A673 (cell line): ENCODE measurements around the gene TBC1D24. TPM values are rescaled to one million over a fixed set of nuclear protein-coding genes. Genes with fewer than 3 reads are reported as not detected.

Source experiments
- BruUV-seq: library from RNA; stranded (reverse); fragments of 400-500 nt; replicated peaks from 2 replicates; lab custom pipeline; 2021; lab: Mats Ljungman, UMichigan
- CTCF ChIA-PET: fragments of 300-600 bp; sonication (Branson Sonifier 250); formaldehyde crosslinking; loops from one replicate; lab custom pipeline; 2022; ENCODE audit warnings: antibody characterized with exemption; lab: Charles Lee
- POLR2A ChIA-PET: fragments of 300-600 bp; sonication (Branson Sonifier 250); formaldehyde crosslinking; loops from one replicate; lab custom pipeline; 2022; ENCODE audit warnings: antibody characterized with exemption; ENCODE audit not compliant: low non-redundant PET; lab: Charles Lee
- DNase-seq: peaks from one replicate; pipeline ENCODE4 v3.0.0-alpha.2; 2015; ENCODE audit warnings: low spot score
- H3K27ac ChIP-seq: fragments of 200-600 bp; sonication (generic); 2 replicates; pipeline ENCODE4 v1.5.1; 2016; ENCODE audit warnings: mixed run types, low read depth, mild to moderate bottlenecking, mixed read lengths, antibody characterized with exemption, low read length; ENCODE audit not compliant: poor library complexity, severe bottlenecking
- H3K27me3 ChIP-seq: fragments of 200-600 bp; sonication (generic); replicated peaks from 2 replicates; pipeline ENCODE4 v1.6.1; 2017; ENCODE audit warnings: mixed run types, low read depth, mild to moderate bottlenecking, mixed read lengths, antibody characterized with exemption, low read length; ENCODE audit not compliant: insufficient read depth, poor library complexity
- H3K36me3 ChIP-seq: fragments of 200-600 bp; sonication (generic); 2 replicates; pipeline ENCODE4 v1.6.1; 2016; ENCODE audit warnings: mixed run types, mild to moderate bottlenecking, mixed read lengths, antibody characterized with exemption, low read length; ENCODE audit not compliant: insufficient read depth, poor library complexity, severe bottlenecking
- H3K4me1 ChIP-seq: fragments of 200-600 bp; sonication (generic); 2 replicates; pipeline ENCODE4 v1.6.1; 2017; ENCODE audit warnings: mixed run types, mild to moderate bottlenecking, mixed read lengths, antibody characterized with exemption, low read length; ENCODE audit not compliant: insufficient read depth, poor library complexity, severe bottlenecking
- H3K4me3 ChIP-seq: fragments of 200-600 bp; sonication (generic); 2 replicates; pipeline ENCODE4 v1.5.1; 2016; ENCODE audit warnings: low read depth, mixed run types, mild to moderate bottlenecking, mixed read lengths, low read length; ENCODE audit not compliant: poor library complexity, severe bottlenecking
- H3K9me3 ChIP-seq: fragments of 200-600 bp; sonication (generic); 2 replicates; pipeline ENCODE4 v1.6.1; 2016; ENCODE audit warnings: mixed run types, low read depth, mild to moderate bottlenecking, mixed read lengths, antibody characterized with exemption, low read length; ENCODE audit not compliant: poor library complexity, severe bottlenecking
- CTCF ChIP-seq: fragments of 300-800, 200-600 bp; sonication (generic); conservative IDR thresholded peaks from 2 replicates; pipeline ENCODE4 v1.5.1; 2017; ENCODE audit warnings: low read depth, mild to moderate bottlenecking, antibody characterized with exemption, low read length, moderate library complexity, mixed read lengths
- EZH2 ChIP-seq: fragments of 200-600 bp; sonication (generic); IDR thresholded peaks from 2 replicates; pipeline ENCODE4 v1.6.1; 2017; ENCODE audit warnings: borderline replicate concordance, low read depth, mild to moderate bottlenecking, mixed read lengths, antibody characterized with exemption, low read length; ENCODE audit not compliant: poor library complexity, severe bottlenecking
- intact Hi-C: fragments of 100-400 bp; cut with micrococcal nuclease; formaldehyde crosslinking; loops from one replicate; pipeline ENCODE4 v1.10.0; 2022; ENCODE audit not compliant: unreplicated experiment
- total RNA-seq: library from RNA; stranded (reverse); gene quantifications from 2 replicates; pipeline ENCODE4 v1.2.3, GENCODE V29; 2021

TBC1D24 gene
- total RNA-seq, 1 experiment from 2014 or later: 24.2 TPM

GRCh38 chr16:2459647-2460390, 15.1 kb upstream of the TBC1D24 start, which contains the start of gene TEDC2:
TEDC2 (plus strand) TSS chr16:2460109; CDS start chr16:2460145, 36 bp downstream.
- peak within 1 kb of the TSS; percentile 81 for H3K27ac ChIP-seq
- H3K4me3 ChIP-seq: peak within 1 kb of the TSS; percentile 71
- DNase-seq: peak; percentile 99
- peaks cover 14% of the 10 kb centered on the region for H3K4me1 ChIP-seq
- CTCF ChIA-PET: interaction anchor here (1.1 kb wide), 1 partner anchor 42 kb away, joined by 11 read pairs; no protein-coding TSS in a partner anchor
- no peaks in the 10 kb centered on the region for H3K27me3 ChIP-seq
- H3K9me3 ChIP-seq: no peaks in the 10 kb centered on the region
- intact Hi-C loops: no loop called here
- POLR2A ChIA-PET: interaction anchor here (0.5 to 0.6 kb wide), 3 partner anchors 67 to 495 kb away, joined by 3 to 17 read pairs (median 4); partner anchors contain the start of genes MLST8 and RPS2
- BruUV-seq: no TSS peak
- no peak for TF ChIP-seq EZH2
- H3K36me3 ChIP-seq: peaks cover 48% of the 10 kb centered on the region

- H3K9me3 ChIP-seq: no peaks in the 10 kb centered on the region
- ChIA-PET CTCF (interaction anchor here (1.1 kb wide), 1 partner anchor 41 kb away, joined by 11 read pairs; no protein-coding TSS in a partner anchor), POLR2A (interaction anchor here (0.6 kb wide), 1 partner anchor 67 kb away, joined by 4 read pairs; no protein-coding TSS in a partner anchor)
- H3K27ac ChIP-seq: peak overlapping the region; percentile 81
- H3K4me3 ChIP-seq: peak overlapping the region; percentile 71
- DNase-seq: no peak
- BruUV-seq: no TSS peak
- no peaks in the 10 kb centered on the region for H3K27me3 ChIP-seq
- peaks cover 44% of the 10 kb centered on the region for H3K36me3 ChIP-seq
- TF ChIP-seq EZH2: no peak
- TF ChIP-seq CTCF: no peak
- intact Hi-C loops: no loop called here
- peaks cover 14% of the 10 kb centered on the region for H3K4me1 ChIP-seq
These were observed 14.6 kb upstream of the TBC1D24 start for GRCh38 chr16:2460391-2460713.

GRCh38 chr16:2460916-2461315, 14.0 kb upstream of the TBC1D24 start:
- Histone ChIP-seq H3K36me3 (peaks cover 38% of the 10 kb centered on the region), H3K27me3 (no peaks in the 10 kb centered on the region), H3K9me3 (no peaks in the 10 kb centered on the region), H3K27ac (peak overlapping the region; percentile 81), H3K4me3 (peak overlapping the region; percentile 71), H3K4me1 (peaks cover 14% of the 10 kb centered on the region)
- ChIA-PET POLR2A (no interaction called here), CTCF (no interaction called here)
- BruUV-seq: no TSS peak
- no peak for TF ChIP-seq CTCF
- no peak for TF ChIP-seq EZH2
- intact Hi-C loops: no loop called here
- DNase-seq: no peak
